Dermis blood vessel endothelial cell (primary cell): ENCODE measurements around the gene EYS. TPM values are rescaled to one million over a fixed set of nuclear protein-coding genes. Genes with fewer than 3 reads are reported as not detected.
"Not testable (repeated sequence)": the region's sequence is repeated elsewhere in the genome, so short reads cannot be mapped to it uniquely, and the experiment has no call there.

Experiments used
- DNase-seq: peaks from one replicate; pipeline ENCODE4 v3.0.0; 2010
- total RNA-seq: library from RNA; depleted of rRNA; stranded (reverse); fragments of >200 nt; gene quantifications from 2 replicates; pipeline ENCODE4 v1.2.3, GENCODE V29; 2014

The EYS gene
- total RNA-seq, 1 donor from 2014 or later: not detected

DNA sequence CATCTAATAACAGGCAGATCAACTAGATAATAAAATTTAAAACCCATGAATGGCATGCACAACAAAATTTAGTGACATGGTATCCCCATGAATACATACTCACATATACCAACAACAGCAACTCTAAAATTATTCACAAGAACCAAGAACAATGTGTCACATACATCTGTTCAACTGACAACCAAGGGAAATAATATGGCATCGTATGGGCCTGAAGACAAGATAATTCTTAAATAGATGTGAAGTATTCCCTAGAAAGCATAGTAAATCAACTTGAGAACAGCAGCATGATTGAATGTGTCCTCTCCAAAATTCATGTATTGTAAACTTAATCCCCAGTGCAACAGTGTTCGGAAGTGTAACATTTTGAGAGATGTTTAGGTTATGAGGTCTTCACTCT, 635.5 kb downstream of the EYS start:
- DNase-seq: no peak

DNA sequence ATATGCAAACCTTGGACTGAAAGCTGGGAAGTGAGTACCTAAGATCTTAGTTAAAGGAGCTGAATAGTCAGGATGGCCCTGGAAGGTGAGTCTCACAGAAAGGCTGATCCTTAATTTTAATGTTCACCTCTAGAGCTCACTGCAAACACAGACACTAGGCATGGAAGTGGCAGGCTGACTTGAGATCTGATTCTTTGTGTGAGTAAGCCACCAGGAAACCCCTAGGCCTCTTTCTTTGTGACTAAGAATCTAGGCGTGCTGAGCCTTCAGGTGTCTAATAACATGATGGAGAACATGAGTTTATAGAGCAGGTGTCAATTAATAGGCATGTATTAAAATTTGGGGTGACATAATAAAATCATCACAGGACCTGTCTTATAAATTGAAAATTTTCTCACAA, 642.2 kb downstream of the EYS start:
- no peak for DNase-seq

DNA sequence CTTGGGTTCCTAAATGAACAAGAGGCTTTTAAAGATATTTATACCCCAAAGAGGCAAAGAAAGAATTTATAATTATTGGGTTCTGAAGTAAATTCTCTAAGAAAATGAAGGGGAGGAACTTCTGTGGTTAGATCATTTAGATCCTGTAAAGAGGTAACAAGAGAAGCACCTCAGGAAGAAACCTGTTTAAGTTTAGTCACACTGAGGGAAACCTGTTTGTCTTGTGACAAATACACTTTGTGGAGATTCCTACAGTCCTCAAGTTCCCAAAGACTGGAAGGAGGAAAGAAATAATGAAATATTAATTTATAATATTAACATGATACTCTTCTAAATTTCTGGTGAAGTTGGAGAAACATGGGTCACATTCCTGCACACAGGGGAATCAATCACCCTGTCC, 647.5 kb downstream of the EYS start:
- no peak for DNase-seq

DNA sequence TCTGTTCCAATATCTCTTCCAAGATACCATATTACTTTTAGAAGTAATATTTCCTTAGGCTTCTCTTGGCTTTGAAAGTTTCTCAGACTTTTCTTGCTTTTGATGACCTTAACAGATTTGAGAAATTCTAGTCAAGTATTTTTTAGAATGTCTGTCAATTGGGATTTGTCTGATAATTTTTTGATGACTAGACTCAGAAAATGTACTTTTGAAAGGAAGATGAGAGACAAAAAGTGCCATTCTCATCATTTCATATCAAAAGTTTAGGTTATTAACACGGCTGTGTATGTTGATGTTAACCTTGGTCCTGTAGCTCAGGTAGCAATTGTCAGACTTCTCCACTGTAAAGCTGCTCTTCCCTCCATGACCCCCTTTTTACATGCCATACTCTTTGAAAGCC, 651.5 kb downstream of the EYS start:
- DNase-seq: no peak

DNA sequence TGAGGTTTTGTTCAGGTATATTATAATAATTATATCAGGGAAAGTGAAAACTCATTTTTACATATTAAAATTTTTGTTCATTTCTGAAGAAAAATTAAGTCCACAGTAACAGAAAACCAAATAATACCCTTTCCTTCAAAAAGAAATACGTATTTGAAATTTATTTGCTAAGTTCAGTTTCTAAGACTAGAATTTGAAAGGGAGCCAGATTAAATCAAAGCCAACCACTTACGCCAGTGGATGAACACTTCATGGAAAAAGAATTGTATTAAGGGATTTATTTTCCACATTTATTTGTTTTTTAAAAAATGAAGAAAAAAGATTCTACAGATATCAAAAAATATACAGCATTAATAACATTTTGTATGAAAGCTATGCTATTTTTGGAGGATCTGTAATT, 654.4 kb downstream of the EYS start:
- no peak for DNase-seq

DNA sequence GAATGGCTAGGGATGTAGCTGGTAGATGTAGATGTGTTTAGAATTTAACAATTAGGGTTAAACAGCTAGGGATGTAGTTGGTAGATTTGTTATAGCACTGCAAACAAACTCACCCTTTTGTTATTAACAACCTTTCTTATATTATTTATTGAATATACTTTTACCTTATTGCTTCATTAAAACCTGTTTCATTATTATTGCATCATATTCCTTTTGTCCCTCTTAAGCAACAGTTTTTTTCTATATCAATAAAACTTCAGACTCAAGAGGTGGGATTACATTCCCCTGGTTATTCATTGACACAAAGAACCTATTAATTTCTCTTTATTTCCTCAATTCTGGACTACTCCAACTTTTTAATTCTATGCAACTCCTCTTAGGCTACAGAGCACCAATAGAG, 661.2 kb downstream of the EYS start:
- DNase-seq: no peak

DNA sequence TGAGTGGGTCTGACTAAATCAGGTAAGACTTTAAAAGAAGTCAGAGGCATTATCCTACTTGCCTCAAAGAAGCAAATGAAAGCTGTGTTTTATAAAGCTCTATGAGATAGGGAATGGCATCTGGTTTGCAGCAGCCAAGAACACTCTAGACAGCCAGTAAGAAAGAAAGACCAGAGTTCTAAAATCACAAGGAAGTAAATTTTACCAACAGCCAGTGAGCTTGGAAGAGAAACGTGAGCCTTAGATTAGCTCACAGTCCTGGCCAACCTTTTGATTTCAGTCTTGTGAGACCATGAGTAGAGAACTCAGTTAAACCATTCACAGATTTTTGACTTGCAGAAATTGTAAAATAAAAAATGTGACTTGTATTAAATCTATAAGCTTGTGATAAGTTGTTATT, 693.0 kb downstream of the EYS start:
- no peak for DNase-seq

DNA sequence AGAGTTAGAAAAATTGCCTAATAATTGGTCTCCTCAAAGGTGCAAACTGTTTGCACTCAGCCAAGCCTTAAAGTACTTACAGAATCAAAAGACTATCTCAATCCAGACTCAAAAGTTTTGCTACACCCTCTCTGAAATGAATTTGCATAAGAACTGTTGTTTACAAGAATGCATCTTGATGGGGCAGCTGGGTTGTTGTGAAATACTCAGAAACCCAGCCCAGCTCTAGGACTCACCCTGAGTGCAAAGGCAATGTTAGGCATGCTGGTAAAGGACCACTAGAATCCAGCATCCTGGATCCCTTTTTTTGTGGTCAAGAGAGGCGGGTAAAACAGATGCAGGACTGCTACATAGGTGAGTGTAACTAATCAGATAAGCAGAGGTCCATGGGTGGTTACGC, 700.2 kb downstream of the EYS start:
- DNase-seq: no peak

DNA sequence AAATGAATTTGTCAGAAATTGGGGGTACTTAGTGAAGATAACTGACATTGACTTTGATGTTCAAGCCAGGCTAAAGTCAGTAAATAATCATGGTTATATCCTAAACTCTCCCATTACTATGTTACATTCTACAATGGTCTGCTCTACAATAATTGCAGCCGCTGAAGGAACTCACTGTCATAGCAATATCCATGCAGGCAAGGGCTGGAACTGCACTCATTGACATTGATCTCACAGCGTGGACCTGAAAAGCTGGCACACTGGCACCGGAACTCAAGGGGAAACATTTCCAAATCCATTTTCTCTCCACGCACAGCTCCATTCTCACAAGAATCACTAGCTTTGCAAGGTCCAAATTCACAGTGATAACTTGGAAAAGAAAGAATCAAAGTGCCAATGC, 702.7 kb downstream of the EYS start:
- DNase-seq: no peak

DNA sequence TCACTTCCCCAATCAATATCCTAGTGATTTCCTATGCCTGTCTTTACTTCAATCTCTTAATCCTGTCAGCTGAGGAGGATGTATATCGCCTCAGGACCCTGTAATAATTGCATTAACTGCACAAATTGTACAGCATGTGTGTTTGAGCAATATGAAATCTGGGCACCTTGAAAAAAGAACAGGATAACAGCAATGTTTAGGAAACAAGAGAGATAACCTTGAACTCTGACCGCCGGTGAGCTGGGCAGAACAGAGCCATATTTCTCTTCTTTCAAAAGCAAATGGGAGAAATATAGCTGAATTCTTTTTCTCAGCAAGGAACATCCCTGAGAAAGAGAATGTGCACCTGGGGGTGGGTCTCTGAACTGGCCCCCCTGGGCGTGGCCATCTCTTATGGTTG, 704.1 kb downstream of the EYS start:
- DNase-seq: not testable (repeated sequence)

DNA sequence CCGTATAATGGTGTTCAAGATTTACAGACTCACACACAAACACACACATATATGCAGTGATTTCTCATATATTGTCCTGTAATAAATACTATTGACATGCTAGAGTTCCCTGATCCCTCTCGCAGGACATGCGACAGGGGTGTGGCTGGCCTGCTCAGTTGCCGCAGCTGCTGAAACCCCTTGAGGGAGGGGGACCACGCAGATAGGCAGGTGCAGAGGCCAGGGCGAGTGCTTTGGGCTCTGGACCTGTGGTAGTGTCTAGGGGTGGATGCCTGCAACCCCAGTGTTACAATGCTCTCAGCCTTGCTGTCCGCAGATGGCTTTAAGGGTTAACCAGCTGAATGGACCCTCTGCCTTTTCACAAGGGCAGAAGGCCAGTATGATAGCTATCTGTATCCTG, 706.2 kb downstream of the EYS start:
- DNase-seq: no peak

DNA sequence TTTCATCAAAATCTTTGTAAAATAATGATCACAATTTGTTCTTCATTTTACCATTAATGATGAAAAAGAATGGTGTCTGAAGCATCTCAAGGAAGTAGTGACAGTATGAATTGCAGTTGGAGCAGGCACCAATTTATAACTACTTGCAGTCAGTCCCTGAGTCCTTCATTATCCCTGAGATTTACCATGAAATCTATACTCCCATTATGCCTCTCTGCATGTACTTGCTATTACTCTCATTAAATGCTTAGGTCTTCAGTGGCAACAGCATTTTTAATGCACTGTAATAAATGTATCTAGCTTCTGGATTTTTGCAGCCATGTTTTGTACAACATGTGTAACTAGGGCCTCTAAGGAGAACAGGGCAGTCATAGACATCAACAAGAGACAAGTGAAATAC, 708.8 kb downstream of the EYS start:
- DNase-seq: no peak

DNA sequence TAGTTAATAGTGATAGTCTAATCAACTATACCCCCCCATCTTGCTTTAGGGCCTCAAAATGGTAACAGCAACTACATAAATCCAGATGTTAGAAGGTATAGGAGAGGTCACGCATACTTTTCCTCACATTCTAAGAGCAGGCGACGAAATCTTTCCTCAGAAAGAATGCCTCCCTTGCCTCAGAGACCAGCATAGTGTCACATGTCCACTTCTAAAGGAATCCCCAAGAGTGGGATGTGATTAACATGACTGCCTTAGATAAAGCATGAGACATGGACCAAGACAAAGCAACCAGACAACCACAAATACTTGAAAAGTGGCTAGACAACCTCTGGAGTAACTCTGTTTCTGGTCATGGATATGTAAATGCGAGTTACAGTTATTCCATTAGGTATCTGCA, 710.7 kb downstream of the EYS start:
- no peak for DNase-seq

DNA sequence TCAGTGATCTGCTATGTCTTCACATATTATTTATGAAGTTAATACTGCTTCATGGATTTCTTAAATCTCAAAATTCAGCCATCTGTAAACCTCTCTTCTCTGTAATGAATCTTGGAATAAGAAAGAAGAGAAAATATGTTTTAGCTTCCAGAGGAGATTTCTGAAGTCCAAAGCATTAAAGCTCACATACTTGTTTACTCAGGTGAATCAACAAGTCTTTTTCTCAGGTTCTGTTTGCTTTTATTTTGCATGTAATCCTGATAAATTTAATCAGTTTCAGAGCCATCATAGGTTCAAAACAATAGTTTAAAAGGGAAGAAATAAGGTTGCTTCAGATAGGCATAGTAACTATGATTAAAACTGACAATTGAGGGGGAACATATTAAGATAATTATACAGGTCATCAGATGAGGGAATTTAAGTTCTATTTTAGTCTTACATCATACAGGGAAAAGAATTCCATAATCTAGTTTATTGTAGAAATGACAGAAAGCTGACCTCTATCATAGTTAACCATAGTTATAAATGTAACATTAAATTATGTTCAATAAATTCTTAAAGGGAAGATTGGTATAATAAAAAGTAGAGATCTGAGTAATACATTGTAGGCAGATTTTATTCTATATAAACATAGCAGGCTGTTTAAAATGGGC, 716.2 kb downstream of the EYS start:
- no peak for DNase-seq

DNA sequence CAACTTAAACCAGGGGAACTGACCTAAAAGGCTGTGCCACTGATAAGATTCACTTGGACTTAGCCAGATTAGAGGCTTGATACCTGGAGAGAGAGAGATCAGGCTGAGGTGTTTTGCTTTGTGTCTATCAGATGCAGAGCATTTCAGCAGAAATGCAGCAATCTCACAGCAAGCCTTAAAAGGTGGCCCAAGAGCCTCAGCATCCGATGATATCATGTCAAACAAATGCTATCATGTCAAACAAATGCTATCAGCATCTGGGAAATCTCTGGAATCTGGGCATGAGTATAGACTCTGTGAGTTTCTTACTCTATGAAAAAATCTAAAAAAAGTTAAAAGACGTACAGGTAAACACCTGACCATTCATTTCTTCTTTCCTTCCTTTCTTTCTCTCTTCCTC, 718.9 kb downstream of the EYS start:
- DNase-seq: no peak

DNA sequence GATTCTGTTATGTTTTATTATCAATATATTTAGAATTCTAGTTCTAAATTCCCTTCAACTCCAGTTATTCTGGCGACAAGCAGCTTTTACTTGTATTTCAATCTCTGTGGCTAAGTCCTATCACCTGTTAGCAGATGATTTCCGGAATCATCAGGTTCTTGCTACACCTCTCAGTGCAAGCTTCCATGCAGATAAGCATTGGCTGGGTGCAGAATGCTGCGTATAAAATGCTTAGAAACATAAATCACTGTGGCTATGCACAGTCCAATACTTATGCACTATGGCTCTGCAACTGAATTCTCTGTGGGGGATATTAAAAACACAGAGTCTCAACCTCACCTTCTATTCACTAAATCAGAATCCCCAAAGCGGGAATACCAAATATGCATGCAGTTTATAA, 720.0 kb downstream of the EYS start:
- DNase-seq: no peak

DNA sequence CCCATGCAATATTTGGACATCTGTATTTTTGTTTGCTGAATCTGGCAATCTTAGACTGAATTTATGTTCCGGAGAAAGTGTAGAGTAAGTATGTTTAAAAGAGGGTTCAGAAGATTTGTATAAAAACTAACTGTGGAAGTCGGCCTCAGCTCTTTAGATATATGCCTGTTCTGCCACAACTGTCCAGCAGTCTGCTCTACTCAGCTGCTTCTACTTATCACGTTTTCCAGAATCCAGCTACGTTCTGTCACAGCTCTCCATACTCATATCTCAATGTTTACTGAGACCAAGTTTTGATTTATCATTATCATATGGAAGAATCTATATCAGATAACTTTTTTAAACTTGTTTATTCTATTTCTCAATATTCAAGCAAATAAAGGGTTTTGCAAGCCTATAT, 721.3 kb downstream of the EYS start:
- DNase-seq: no peak

DNA sequence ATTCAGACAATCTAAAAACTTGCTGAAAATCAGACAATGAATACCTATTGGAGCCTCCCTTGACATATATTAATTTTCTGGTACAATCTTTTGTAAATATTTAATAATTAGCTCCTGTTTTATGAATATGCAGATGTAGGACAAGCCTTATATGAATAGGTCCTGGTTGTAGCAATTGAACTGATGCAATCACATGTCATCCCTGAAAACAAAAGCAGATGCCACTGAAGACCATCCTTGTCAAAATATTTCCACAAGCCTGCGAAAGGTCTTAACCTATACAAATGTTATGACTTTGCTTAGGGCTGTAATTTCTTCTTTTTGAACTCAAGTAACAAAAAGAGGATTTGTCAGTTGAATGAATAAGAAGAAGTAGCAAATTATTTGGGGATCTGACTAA, 722.1 kb downstream of the EYS start:
- DNase-seq: no peak

DNA sequence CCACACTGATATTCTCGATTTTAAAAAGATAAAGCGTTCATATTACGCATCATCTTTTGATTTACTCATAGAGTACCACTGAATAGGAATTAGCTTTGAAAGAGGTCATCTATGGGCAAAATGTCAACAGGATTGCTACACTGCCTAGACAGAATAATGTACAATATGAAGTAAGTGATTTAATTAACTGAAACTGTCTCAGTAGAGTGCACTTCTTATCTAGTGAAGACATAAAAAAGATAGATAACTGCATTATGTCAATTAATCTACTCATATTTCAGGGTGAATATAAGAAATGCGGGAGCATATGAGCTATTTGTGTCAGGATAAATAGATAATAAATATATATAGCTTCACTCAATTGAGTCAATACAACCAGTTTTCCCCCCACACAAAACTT, 723.9 kb downstream of the EYS start:
- no peak for DNase-seq

DNA sequence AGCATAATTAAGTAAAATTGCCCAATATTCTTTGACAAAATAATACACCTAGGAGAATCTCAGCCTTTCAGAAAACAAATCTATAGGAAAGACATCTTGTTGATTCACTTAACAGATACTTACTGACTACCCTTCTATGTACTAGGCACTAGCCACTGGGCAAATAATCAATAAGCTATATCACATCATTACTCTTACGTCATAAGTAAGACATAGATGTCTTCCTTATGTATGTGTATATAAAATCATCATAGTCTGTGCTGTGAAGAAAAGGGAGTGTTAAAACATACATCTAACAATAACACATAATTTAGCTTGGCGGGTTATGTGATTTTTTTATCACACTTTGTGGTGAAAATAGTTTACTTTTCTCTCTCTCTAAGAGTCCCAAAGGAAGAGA, 733.9 kb downstream of the EYS start:
- no peak for DNase-seq

DNA sequence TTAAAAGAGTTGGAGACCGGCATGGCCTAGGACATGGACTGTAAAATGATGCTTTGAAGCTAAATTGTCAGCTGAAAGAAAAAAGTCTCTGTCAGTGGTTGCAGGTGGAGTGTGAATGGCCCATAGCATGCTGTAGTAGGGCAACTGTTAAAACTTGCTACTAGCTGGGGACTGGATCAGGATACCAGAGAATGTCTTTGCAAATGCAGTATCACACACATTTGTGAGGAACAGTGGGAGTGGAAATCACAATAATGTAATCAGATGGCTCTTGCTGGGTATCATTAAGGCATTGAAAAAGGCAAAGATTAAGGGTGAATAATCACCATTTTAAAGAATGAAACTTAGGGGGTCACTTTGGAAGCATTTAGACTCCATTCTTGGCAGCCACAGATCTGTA, 737.9 kb downstream of the EYS start:
- no peak for DNase-seq

DNA sequence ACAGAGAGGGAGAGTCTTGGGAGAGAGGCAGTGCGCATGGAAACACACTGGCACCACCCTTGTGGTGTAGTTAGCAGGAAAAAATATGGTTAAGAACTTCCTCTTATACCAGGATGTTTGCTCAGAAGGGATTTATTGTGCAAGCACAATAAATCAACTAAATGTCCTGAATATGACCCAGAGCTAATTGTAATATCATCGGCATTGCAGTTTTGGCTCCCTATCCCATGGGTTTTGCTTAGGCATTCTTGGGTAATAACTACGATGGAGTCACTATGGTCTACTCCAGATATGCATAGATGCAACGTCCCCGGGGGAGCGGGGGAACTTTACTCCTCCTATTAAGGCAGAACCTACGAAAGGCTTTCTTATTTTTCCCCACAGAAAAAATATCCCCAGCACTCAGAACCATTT, 751.6 kb downstream of the EYS start:
- no peak for DNase-seq

DNA sequence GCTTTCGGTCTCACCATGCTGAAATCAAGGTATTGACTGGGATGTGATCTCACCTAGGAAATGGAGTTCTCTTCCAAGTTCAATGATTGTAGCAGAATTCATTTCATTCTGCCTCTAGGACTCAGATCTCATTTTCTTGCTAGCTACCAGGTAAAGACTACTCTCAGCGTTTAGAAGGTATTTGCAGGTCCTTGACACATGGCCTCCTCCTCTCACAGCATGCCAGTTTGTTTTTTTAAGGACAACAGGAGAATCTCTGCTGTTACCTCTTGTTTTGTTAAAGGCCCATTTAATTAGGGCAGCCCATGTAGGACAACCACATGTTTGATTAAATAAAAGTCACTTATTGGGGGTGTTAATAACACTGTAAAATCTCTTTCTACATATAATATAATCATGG, 757.8 kb downstream of the EYS start:
- DNase-seq: no peak

DNA sequence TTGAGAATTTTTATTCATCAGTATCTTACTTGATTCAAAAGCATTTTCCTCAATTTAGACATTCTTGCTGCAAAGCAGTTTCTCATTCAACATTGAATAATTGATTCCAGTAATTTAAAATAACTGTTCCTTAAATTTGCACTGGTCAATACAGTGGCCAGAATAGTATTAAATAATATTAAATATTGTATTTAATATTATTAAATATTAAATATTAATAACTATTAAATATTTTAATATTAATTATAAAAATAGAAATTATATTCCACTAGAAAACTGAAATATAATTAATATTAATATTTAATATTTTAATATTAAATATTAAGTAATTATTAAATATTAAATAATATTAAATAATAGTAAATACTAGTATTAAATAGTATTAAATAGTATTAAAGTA, 758.8 kb downstream of the EYS start:
- DNase-seq: no peak

DNA sequence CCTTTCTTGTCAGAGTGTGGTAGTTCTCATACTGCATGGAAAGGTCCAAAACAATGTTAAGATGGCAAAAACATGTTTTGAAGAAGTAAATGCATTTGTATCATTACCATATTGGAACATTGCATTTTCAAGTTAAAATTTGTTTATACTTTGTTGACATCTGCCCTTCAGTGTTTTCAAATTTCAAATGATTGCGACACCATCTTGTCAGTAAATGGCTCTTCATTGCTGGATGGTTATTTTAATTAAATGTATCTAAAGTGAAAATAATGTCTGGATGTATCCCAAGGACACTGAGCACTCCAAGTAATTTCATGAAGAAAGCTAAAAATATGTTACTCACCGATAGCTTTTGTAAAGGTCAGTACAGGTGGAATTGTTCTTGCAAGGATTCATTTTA, 761.6 kb downstream of the EYS start:
- DNase-seq: no peak

DNA sequence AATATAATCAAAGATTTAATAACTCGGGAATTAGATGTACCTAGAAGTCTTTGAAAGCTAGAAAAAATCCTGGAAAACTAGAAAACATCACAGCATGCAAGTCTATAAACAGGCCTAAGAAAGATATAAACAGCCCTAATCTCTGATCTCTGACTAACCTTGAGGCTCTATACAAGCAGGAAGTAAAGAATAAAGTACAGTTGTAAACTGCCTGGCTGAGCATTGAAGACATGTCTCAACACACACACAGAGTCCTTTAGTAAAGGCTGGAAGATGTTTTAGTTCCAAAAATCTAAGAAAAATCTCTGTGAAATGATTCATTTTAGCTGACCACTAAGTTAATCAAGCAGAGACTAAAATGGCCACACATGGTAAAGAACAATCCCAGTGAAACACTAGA, 774.5 kb downstream of the EYS start:
- peak; percentile 6 for DNase-seq
